ENCODE data around the gene NGRN. TPM values are rescaled to one million over a fixed set of nuclear protein-coding genes. Genes with fewer than 3 reads are reported as not detected.

Gene NGRN
- total and polyA plus RNA-seq, 2 of the 8 experiments (the other 6 are each of a cell fraction or from before 2014, with no cell fraction given): 60.1 to 101 TPM

GRCh38 chr15:90294601-90295269 lies 29.3 kb downstream of the NGRN start:
- Histone ChIP-seq H3K4me1 (replicated peaks in 1 of 4; ENCODE audit: control insufficient read depth in 3 of 4, insufficient read depth in 4 of 4, low read length in 3 of 4) (peaks cover 0 to 8% (median 5%) of the 10 kb centered on the region in 4 experiments; a peak in 6 of 7 replicates), H2AFZ (ENCODE audit: low read length) (no peak overlapping the region), H2AK5ac (ENCODE audit: low read depth, low read length) (no peak overlapping the region), H4K20me1 (replicated peaks in 1 of 2; ENCODE audit: control insufficient read depth in 1 of 2, insufficient read depth in 2 of 2, low read length in 2 of 2) (no peaks in the 10 kb centered on the region), H3K79me2 (ENCODE audit: control insufficient read depth in 1 of 2, insufficient read depth in 2 of 2, low read length in 2 of 2) (no peaks in the 10 kb centered on the region), H3K36me3 (ENCODE audit: control insufficient read depth in 2 of 4, insufficient read depth in 4 of 4, low read length in 3 of 4) (no peaks in the 10 kb centered on the region), H3K14ac (ENCODE audit: insufficient read length) (no peak overlapping the region), H4K91ac (replicated peaks; ENCODE audit: insufficient read length, low read length) (no peak overlapping the region), H2BK15ac (ENCODE audit: low read length) (no peak overlapping the region), H3K79me1 (ENCODE audit: low read depth, low read length) (no peaks in the 10 kb centered on the region), H3K9me3 (ENCODE audit: insufficient read depth in 2 of 2, low read depth in 1 of 2, low read length in 1 of 2) (no peaks in the 10 kb centered on the region), H2BK12ac (ENCODE audit: low read depth, low read length) (no peak overlapping the region), H3K23ac (ENCODE audit: insufficient read length) (no peak overlapping the region), H3K4me2 (ENCODE audit: insufficient read depth in 1 of 2, low read depth in 2 of 2, low read length in 2 of 2) (no peak overlapping the region; a peak in 2 of 4 replicates), H4K8ac (ENCODE audit: extremely low read depth, insufficient read depth, low read length) (no peak overlapping the region; the same call in 1 of the 2 replicates), H3K4ac (replicated peaks; ENCODE audit: insufficient read length, low read depth, low read length) (no peak overlapping the region), H3K27me3 (replicated peaks in 1 of 4; ENCODE audit: control insufficient read depth in 3 of 4, extremely low read depth in 1 of 4, insufficient read depth in 3 of 4, low read length in 3 of 4) (no peaks in the 10 kb centered on the region), H3K56ac (replicated peaks; ENCODE audit: insufficient read length, low read depth, low read length) (no peak overlapping the region), H2BK20ac (ENCODE audit: low read length) (no peak overlapping the region), H3K27ac (ENCODE audit: low read depth, low read length) (no peak overlapping the region), H3K23me2 (ENCODE audit: low read depth, low read length) (no peaks in the 10 kb centered on the region), H3K4me3 (ENCODE audit: extremely low read depth in 1 of 4, insufficient read depth in 2 of 4, low read depth in 3 of 4, low read length in 4 of 4) (no peak overlapping the region), H3K18ac (ENCODE audit: extremely low read depth, low read length) (no peak overlapping the region), H2BK120ac (replicated peaks; ENCODE audit: low read depth, low read length) (no peak overlapping the region), H2BK5ac (ENCODE audit: low read depth, low read length) (no peak overlapping the region), H3K9ac (replicated peaks in 1 of 4; ENCODE audit: extremely low read depth in 1 of 4, low read depth in 3 of 4, low read length in 3 of 4) (no peak overlapping the region), H4K5ac (ENCODE audit: insufficient read length, low read depth, low read length) (no peak overlapping the region)
- POLR2A ChIA-PET (ENCODE audit: partially characterized antibody): no interaction called here
- peak; percentile 28 to 48; a peak in 3 of 4 replicates for TF ChIP-seq RAD21 (IDR thresholded peaks at IDR 0.05 in 1 of 2, conservative IDR thresholded peaks at IDR 0.05 in 1 of 2; ENCODE audit: low read depth in 2 of 2, low read length in 2 of 2)
- peak; percentile 15 to 35 (median 21); a peak in 3 of 4 replicates for TF ChIP-seq CTCF (IDR thresholded peaks at IDR 0.05; ENCODE audit: control extremely low read depth in 1 of 3, insufficient read depth in 1 of 3, low read depth in 1 of 3, low read length in 3 of 3)
- no peak for TF ChIP-seq FOSL1 (IDR thresholded peaks at IDR 0.05; ENCODE audit: insufficient read depth, low read depth, low read length)
- FAIRE-seq (no peak), DNase-seq (ENCODE audit: low read depth in 1 of 2, low spot score in 2 of 2) (no peak)
- 92% methylated on average over 13 of the region's 16 CpGs; no CpG with 5 or more reads in 1 of the 2 experiments for WGBS, 2 experiments (ENCODE audit: extremely low coverage in 1 of 2, insufficient coverage in 1 of 2, insufficient read length in 1 of 2, insufficient replicate concordance in 2 of 2, low coverage in 1 of 2, low lambda C conversion rate in 2 of 2, missing lambda C conversion rate in 1 of 2)
- CTCF ChIA-PET (ENCODE audit: partially characterized antibody): interaction anchor here (0.5 to 4.6 kb wide), 18 partner anchors 10 to 290 kb away, joined by 3 to 46 read pairs (median 4); partner anchors contain the start of gene ZNF774
